Body of pancreas (tissue), 4 donors: Measurements from ENCODE around the gene ESPL1.

ENCODE experiments used
- POLR2A ChIP-seq, 3 donors: fragments of 450-650 bp; IDR thresholded peaks; one replicate each; pipeline ENCODE4 v1.6.1; 2016; ENCODE audit warnings: antibody characterized with exemption in 3 of 3, mild to moderate bottlenecking in 2 of 3
- TF ChIP-seq, protein P1 (sequence below), 7 experiments: fragments of 450-650 bp in 4 of 7; fragments of 200-600 bp in 3 of 7; sonication (generic) in 3 of 7; IDR thresholded peaks; one replicate each; pipeline ENCODE4 v1.5.1; 2016 to 2019; ENCODE audit warnings: antibody characterized with exemption in 7 of 7

- no peak for TF ChIP-seq POLR2A (IDR thresholded peaks at IDR 0.05)
- TF ChIP-seq, protein P1, sequence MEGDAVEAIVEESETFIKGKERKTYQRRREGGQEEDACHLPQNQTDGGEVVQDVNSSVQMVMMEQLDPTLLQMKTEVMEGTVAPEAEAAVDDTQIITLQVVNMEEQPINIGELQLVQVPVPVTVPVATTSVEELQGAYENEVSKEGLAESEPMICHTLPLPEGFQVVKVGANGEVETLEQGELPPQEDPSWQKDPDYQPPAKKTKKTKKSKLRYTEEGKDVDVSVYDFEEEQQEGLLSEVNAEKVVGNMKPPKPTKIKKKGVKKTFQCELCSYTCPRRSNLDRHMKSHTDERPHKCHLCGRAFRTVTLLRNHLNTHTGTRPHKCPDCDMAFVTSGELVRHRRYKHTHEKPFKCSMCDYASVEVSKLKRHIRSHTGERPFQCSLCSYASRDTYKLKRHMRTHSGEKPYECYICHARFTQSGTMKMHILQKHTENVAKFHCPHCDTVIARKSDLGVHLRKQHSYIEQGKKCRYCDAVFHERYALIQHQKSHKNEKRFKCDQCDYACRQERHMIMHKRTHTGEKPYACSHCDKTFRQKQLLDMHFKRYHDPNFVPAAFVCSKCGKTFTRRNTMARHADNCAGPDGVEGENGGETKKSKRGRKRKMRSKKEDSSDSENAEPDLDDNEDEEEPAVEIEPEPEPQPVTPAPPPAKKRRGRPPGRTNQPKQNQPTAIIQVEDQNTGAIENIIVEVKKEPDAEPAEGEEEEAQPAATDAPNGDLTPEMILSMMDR (IDR thresholded peaks at IDR 0.05), result no peak
Measured at GRCh38 chr12:53340398-53340797, 72.3 kb downstream of the ESPL1 start.
